Heart left ventricle (tissue), 13 donors: ENCODE data around the gene ANXA7.

Experiments used
- POLR2A ChIP-seq, 2 donors: fragments of 450-650 bp; IDR thresholded peaks; one replicate each; pipeline ENCODE4 v1.6.1; 2017; ENCODE audit warnings: antibody characterized with exemption in 2 of 2, mild to moderate bottlenecking in 2 of 2, moderate library complexity in 2 of 2
- TF ChIP-seq, protein P1 (sequence below), 12 donors: fragments of 200-600 bp; sonication (generic) in 4 of 12; IDR thresholded peaks; one replicate each; pipeline versions ENCODE4 v1.5.0 to v1.8.0; 2018 to 2022; ENCODE audit warnings: antibody characterized with exemption in 12 of 12, mild to moderate bottlenecking in 5 of 12
- donor health status: ischemic (EF 13 %, LVEDD 7.1; RV severe dilation, severe dysfunction).
- donor health status: DM: no; HTN: yes; CAD: no.
- donor health status: DM: no; HTN: no; CAD: no.
- donor health status: ischemic (EF 25% LVEDD 6.9; RV normal size, moderate dysfunction).
- donor health status: ischemic (EF 25% LVEDD 5.7; RV mildly dilated, moderate dysfunction).
- donor health status: ischemic (EF 35%, LVEDD 5.7; RV mildly dilated, moderate dysfunction).
- donor health status: nonischemic (EF 11% LVEDD 7.7; RV severe dilation, severe dysfunction).
- donor health status: DM: yes; HTN: yes; CAD: no.
- donor health status: PGD.
- donor health status: ischemic (EF 29% LVEDD 5.4; RV normal size, mild dysfunction).
- donor health status: nonischemic (EF 23%, LVEDD 6.1; RV moderate dilation, normal function).

DNA sequence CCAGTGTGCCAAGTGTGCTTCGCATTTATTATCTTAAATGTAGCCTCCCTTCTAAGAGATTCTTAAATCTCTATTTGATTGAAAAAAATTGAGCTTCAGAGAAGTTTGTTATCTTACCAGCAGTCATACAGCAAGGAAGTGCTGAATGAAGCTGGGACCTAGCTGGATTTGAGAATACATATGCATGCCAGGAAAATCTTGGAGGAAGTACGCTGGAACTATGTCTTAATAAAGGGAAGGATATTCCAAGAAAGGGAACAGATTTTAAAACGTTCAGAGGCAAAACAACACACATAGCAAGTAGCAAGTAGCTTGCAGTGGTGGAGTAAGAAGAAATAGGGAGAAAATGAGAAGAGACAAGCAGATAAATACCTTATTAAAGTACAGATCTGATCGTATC is 56.7 kb downstream of the ANXA7 start:
- TF ChIP-seq, protein P1, sequence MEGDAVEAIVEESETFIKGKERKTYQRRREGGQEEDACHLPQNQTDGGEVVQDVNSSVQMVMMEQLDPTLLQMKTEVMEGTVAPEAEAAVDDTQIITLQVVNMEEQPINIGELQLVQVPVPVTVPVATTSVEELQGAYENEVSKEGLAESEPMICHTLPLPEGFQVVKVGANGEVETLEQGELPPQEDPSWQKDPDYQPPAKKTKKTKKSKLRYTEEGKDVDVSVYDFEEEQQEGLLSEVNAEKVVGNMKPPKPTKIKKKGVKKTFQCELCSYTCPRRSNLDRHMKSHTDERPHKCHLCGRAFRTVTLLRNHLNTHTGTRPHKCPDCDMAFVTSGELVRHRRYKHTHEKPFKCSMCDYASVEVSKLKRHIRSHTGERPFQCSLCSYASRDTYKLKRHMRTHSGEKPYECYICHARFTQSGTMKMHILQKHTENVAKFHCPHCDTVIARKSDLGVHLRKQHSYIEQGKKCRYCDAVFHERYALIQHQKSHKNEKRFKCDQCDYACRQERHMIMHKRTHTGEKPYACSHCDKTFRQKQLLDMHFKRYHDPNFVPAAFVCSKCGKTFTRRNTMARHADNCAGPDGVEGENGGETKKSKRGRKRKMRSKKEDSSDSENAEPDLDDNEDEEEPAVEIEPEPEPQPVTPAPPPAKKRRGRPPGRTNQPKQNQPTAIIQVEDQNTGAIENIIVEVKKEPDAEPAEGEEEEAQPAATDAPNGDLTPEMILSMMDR (IDR thresholded peaks at IDR 0.05): no peak
- TF ChIP-seq POLR2A (IDR thresholded peaks at IDR 0.05): no peak
